Stimulated activated CD8-positive, alpha-beta memory T cell treated with anti-CD3 and anti-CD28 coated beads, Interleukin-7, amount 100 ng/mL, for 4 hours (primary cell): ENCODE data around the gene NXT2.
A peak's percentile ranks its signal among the peaks of the same experiment; 100 is the strongest.
"Not testable (repeated sequence)": the region's sequence is repeated elsewhere in the genome, so short reads cannot be mapped to it uniquely, and the experiment has no call there.

Source experiments
- DNase-seq, 2 donors: peaks; one replicate each; pipeline ENCODE4 v3.0.0-alpha.2; 2020; ENCODE audit warnings: low read depth in 2 of 2

NXT2 gene

GRCh38 chrX:109536439-109537323 lies at the start of gene NXT2:
TSS of gene NXT2 (plus strand) at chrX:109536844. CDS start at chrX:109537007, 163 bp downstream.
- DNase-seq, result peak; percentile 71 to 82

DNA sequence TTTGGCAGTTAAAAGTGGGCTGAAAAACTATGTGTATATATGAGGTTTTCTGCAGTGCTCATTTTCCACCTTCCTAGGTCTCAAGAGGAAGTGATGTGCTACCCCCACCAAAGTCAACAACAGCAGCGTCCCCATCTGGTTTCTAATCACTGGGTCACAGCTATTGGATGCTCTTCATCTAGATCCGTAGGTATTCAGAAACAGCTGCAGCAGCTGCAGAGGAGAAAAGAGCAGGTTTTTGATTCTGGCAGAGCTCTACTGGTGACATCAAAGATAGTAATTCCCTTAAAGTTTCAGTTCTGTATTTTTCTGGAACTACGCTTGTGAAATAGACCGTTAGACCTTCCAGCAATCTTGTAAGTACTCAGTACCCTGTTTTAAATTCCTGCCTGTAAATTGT lies 49.0 kb upstream of the NXT2 start:
- DNase-seq, result no peak

DNA sequence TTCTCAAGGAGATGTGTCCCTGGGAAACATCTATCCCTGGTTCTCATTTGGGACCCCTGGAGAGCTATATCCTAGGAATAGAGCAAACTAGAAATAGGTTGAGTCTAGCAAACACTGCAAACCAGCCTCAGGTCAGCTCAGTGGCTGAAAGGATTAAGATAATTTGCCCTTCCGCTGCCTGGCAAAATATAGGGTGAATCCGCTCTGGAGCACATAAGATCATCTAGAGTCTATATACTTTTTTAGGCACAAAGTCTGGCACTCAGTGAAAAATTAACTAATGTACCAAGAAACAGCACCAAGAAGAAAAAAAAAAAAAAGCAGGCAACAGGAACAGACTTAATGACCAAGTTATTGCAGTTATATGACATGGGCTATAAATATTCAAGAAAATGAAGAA lies 47.5 kb upstream of the NXT2 start:
- DNase-seq, result no peak

GRCh38 chrX:109498434-109498833 lies 38.2 kb upstream of the NXT2 start:
- no peak for DNase-seq

- no peak for DNase-seq
These were observed 35.5 kb upstream of the NXT2 start for GRCh38 chrX:109501176-109501575.

DNA sequence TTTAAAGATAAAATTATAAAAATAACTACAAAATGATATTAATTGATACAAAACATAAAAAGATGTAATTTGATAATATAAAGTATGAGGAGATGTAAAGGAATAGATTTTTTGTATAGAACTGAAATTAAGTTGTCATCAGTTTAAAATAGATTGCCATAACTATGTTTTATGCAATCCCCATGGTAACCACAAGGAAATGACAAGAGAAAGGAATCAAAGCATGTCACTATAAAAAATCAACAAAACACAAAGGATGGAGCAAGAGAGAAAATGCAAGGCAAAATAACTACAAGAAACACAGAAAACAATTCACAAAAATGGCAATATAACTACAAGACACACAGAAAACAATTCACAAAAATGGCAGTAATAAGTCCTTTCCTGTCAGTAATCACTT lies 27.7 kb upstream of the NXT2 start:
- DNase-seq, result no peak

DNA sequence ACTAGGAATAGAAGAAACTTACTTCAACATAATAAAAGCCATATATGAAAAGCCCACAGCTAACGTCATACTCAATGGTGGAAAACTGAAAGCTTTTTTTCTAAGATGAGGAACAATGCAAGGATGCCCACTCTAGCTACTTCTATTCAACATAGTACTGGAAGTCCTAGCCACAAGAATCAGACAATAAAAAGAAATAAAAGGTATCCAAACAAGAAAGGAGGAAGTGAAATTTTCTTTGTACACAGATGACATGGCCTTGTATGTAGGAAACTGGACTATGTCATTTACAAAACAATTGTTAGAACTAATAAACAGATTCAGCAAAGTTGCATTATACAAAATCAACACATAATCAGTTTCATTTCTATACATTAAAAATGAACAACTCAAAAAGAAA lies 25.5 kb upstream of the NXT2 start:
- DNase-seq, result no peak

- DNase-seq, result no peak
These were observed 17.6 kb upstream of the NXT2 start for GRCh38 chrX:109519001-109519400.

- no peak for DNase-seq
These were observed 3.6 kb upstream of the NXT2 start for GRCh38 chrX:109533005-109533404.

- DNase-seq, result no peak
These were observed 3.0 kb upstream of the NXT2 start for GRCh38 chrX:109533631-109534030.

DNA sequence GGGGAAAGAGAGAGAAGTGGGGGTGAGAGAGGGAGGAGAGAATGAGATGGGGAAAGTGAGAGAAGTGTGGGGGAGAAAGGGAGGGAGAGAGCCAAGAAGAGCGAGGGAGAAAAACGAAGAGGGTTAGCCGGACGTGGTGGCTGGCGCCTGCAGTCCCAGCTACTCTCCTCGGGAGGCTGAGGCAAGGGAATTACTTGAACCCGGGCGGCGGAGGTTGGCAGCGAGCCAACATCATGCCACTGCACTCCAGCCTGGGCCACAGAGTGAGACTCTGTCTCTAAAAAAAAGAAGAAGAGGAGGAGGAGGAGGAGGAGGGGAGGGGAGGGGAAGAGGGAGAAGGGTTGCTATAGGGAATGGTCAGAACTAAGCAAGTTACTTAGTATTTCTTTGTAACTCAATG lies 1.7 kb upstream of the NXT2 start:
- DNase-seq, result no peak

DNA sequence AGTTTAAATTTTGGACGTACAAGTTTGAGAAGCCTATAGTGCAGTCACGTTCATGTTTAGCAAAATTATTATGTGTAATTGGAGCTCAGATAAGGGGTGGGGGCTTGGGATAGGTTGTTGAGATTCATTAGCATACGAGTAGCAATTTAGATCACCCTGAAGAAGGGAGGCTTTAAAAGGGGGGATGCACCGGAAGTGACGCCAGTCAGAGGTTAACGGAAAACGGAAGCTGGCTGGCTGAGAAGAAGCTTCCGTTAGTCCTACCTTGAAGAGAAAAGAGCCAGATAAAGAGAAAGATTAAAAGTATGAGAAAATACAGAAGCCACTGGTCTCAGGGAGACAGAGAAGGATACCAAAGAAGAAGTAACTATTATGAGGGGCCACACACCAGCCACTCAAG lies 1.1 kb upstream of the NXT2 start:
- no peak for DNase-seq

DNA sequence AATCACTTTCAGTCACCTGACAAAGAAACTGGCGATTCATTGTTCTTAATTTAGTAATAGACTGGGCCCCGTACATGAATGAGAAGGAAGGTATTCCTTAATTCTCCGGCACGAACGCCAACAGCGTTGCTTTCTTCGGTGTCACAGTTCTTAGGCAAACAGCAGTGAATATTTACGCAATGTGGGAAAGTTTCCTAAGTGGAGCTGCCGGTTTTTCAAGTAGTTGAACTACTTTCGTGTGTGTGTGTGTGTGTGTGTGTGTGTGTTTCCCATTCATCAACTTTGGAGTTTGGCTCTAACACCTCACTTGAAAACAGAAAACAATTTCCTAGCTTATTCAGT lies 651 bp downstream of the NXT2 start:
- no peak for DNase-seq

DNA sequence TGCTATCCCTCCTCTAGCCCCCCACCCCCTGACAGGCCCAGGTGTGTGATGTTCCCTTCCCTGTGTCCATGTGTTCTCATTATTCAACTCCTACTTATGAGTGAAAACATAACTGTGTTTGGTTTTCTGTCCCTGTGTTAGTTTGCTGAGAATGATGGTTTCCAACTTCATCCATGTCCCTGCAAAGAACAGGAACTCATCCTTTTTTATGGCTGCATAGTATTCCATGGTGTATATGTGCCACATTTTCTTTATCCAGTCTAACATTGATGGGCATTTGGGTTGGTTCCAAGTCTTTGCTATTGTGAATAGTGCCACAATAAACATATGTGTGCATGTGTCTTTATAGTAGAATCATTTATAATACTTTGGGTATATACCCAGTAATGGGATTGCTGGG lies 2.4 kb downstream of the NXT2 start:
- not testable (repeated sequence) for DNase-seq

DNA sequence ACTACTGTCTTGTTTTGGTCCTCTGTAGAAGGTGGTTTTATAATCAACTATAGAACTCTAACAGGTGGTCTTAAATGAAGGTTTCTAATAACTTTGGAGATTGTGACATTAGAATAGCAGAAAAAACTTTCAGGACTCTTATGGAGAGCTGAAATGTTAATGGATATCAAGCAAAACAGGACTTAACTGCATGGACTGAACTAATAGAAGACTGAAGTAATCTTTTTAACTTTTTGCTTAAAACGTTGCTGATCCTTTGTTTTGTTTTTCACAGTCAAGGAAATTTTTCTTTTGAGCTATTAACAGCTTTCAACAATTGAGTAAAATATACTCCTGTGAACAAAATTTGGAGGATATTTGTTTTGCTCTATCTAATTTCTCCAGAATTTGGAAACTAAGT lies 17.2 kb downstream of the NXT2 start:
- DNase-seq, result no peak

GRCh38 chrX:109576083-109576482 lies 39.4 kb downstream of the NXT2 start:
- not testable (repeated sequence) for DNase-seq

DNA sequence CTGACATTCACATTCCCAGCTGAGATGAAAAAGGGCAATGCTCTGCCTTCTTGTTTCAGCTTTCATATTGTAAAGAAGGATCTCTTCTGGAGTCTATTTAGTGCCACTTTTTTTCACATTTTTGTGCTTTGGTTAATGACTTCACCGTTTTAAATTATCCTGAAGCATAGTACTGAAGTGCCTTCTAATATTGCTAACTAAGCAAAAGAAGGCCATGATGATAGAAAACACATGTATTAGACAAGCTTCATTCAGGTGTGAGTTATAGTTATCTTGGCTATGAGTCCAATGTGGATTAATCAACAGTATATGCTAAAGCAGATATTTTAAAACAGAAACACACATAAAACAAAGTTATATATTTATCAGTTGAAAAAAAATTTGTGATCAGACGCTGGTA lies 40.4 kb downstream of the NXT2 start:
- DNase-seq, result no peak

- no peak for DNase-seq
These were observed 42.3 kb downstream of the NXT2 start for GRCh38 chrX:109578916-109579315.

- no peak for DNase-seq
These were observed 48.8 kb downstream of the NXT2 start for GRCh38 chrX:109585488-109585887.

- no peak for DNase-seq
These were observed 53.5 kb downstream of the NXT2 start for GRCh38 chrX:109590176-109590575.
